NCI-H510A (cell line): ENCODE results near the gene PMM2.

ENCODE experiments used
- DNase-seq: peaks from one replicate; lab custom pipeline; 2025; lab: John Stamatoyannopoulos, UW

Gene PMM2

GRCh38 chr16:8887952-8888560, 90.4 kb downstream of the PMM2 start:
- no peak for DNase-seq

- no peak for DNase-seq
Observed at GRCh38 chr16:8888951-8889892, 91.6 kb downstream of the PMM2 start.

DNA sequence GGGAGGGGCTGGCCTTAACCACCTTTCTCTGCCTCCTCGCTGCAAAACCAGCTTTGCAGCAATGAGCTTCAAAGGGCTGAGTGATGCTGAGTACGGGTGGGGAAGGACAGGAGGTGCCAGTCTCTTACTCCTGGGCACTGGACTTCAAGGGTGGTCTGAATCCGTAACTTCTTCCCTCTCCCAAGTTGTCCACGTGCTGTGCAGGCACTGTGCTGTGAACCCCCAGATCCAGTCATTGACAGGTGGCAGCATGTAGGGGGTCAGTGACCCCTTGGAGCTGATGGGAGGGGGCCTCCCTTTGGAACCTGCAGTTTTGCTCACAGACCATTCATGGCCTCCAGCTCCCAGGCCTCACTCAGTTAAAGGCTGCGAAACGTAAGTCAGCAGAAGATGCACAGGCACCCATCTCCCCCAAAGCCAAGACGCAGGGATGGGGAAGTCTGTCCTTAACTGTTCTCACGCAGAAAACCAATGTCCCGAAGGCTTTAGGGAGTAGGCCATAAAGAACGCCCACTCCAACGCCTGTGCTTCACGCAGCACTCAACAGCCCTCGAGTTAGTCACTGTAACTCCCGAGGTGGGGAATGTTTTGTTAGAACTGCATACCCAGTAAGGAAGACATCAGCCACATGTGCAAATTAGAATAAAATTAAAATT, 92.4 kb downstream of the PMM2 start:
- DNase-seq: no peak

DNA sequence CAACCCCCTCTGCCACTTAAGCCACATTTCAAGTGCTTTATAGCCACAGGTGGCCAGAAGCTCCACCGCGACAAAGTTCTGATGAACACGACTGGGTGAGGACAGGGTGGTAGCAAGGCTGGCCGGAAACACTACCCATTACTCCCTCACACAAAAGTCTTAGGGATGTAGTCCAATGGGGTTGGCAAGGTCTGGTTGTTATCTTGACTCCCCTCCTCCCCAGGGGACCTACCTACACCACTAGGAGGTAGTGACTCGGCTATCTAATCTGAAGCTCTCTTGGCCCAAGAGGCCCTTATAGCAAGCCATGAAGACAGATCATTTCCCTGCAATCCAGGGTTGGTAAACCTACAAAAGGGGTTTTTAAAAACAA, 92.9 kb downstream of the PMM2 start:
- DNase-seq: no peak

DNA sequence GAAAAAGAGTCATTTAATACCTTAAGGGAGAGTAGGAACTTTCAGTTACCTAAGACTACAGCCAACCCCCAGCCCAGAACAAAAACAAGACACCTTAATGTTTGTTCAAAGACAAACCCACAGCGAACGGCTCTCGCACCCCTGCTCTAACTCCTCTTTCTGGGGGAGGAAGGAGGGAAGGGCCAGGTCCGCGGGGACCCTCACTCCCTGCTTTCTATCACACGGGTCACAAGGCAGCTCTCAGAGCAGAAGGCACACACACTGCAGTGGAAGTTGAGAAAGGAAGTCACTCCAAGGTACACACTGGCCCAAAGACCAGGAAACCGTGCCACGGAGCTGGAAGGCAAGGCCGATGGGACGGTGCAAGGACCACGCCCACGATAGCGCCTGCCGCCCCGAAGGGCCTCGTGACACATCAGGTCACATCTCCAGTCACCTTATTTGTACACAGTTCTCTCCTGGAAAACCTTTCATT, 94.5 kb downstream of the PMM2 start:
- DNase-seq: no peak

DNA sequence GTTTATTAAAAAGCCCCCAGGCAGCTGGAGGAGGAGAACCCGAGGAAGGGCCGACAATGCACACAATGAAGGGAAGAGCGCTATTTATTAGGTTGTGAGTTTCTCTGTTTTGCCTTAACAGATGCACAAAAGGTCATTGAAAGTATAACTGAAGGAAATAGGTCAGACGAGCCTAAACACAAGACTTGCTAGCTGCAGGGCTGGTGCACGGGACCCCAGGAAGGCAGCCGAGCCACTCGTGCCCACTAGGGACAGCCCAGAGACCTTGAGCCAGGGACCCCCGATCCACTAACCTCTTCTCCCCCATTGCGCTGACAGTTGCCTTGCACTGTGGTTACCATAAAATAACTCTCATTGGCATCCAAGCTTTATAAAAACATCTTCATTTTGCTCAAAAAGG, 95.8 kb downstream of the PMM2 start:
- DNase-seq: no peak

DNA sequence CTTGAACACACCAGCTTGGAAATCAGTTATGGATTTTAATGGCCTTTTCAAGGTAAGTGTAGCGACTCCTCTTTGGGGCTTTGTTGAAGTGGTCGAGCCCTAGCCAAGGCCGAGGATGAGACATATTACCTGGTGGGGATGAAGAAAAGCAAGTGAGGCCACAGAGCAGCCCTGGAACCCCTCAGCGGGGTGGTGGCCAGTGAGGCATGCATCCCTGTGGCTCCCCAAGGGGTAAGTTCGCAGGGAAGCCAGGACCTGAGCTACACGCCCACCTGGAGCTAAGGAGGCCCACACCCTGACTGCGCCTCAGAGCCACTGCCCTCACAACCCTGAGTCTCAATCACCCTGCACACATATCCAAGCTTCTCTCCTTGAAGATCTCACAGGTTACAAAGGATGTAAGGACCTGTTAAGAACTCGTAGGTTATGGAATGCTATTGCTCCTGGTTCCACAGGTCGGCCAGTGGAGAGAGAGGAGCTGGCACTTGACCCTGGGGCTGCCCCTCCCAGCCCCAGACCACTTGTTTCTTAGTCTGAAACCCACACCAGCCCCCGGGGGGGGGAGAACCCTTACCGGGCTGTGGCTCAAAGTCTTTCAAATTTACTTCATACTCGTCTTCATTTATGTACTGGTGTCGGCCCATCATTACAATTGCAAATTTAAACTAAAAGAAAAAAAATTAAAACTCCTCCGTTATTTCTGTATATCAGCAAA, 96.5 kb downstream of the PMM2 start:
- DNase-seq: no peak

- DNase-seq: no peak
Observed at GRCh38 chr16:8894736-8895334, 97.2 kb downstream of the PMM2 start.

DNA sequence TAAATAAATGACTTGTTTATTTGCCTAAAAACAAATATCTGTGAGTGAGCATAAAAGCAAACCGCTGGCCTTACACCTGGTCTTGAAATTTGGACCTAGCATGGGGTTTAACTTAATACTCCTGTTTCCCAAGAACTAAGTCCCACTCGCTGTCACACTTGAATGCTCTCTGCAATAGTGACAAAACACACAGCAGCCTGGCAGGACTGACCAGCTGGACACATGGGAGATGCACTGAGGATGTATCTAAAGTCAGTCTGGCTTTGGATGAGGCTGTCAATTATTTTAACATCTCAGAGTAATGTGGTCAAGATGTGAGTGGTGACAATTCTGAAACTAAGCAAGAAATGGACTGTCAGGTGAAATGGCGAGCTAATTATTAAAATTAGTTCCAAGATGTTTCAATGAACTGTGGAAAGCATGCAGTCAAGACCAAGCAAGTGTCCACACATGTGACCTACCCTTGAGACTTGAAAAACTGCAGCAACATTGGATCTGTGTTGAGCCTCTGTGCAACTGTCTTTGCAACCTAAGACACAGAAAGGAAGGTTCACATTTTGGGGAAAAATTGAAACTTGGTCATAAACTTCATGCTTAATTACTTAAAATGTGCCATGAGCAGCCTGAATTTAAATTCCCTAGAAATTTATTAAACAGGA, 101.2 kb downstream of the PMM2 start:
- DNase-seq: no peak
